Thymus (tissue), 11 donors: ENCODE measurements around the gene PKNOX2. TPM values are rescaled to one million over a fixed set of nuclear protein-coding genes. Genes with fewer than 3 reads are reported as not detected.

ENCODE experiments used
- DNase-seq, 9 donors: peaks; one replicate each; pipeline ENCODE4 v3.0.0-alpha.2; 2013; ENCODE audit warnings: low spot score in 9 of 9, low read depth in 6 of 9, missing footprints in 1 of 9
- H3K27ac ChIP-seq, 2 donors: one replicate each; pipeline ENCODE4 v1.5.1; 2013; ENCODE audit warnings: control low read depth in 1 of 2, low read depth in 1 of 2, low read length in 1 of 2, mild to moderate bottlenecking in 1 of 2, moderate library complexity in 1 of 2
- H3K27me3 ChIP-seq, 2 donors: one replicate each; pipeline ENCODE4 v1.5.1; 2013; ENCODE audit warnings: low read length in 1 of 2; ENCODE audit not compliant: control insufficient read depth in 2 of 2, insufficient read depth in 1 of 2
- H3K36me3 ChIP-seq, 2 donors: one replicate each; pipeline ENCODE4 v1.5.1; 2013; ENCODE audit warnings: low read length in 1 of 2, mild to moderate bottlenecking in 1 of 2, moderate library complexity in 1 of 2; ENCODE audit not compliant: control insufficient read depth in 2 of 2, insufficient read depth in 2 of 2
- H3K4me1 ChIP-seq, 2 donors: one replicate each; pipeline ENCODE4 v1.5.1; 2013; ENCODE audit warnings: low read length in 2 of 2; ENCODE audit not compliant: control insufficient read depth in 2 of 2, insufficient read depth in 2 of 2
- H3K4me3 ChIP-seq, 2 donors: one replicate each; pipeline ENCODE4 v1.5.1; 2013; ENCODE audit warnings: low read length in 2 of 2, control low read depth in 1 of 2, mild to moderate bottlenecking in 1 of 2
- H3K9me3 ChIP-seq, 2 donors: one replicate each; pipeline ENCODE4 v1.5.1; 2013; ENCODE audit warnings: low read length in 1 of 2, mild to moderate bottlenecking in 1 of 2; ENCODE audit not compliant: control insufficient read depth in 2 of 2, insufficient read depth in 1 of 2
- WGBS: extraction: QIAGEN DNeasy Blood & Tissue Kit; methylation state at CpG from one replicate; pipeline ENCODE4 v1.1.7; 2013; 5-methylcytosine and 5-hydroxymethylcytosine counted together
- polyA plus RNA-seq: library from polyadenylated mRNA; stranded (reverse); fragments of 200-250 nt; gene quantifications from one replicate; pipeline ENCODE4 v1.2.3, GENCODE V29; 2013
- total RNA-seq: library from RNA; stranded (reverse); fragments of 120-200 nt; gene quantifications from one replicate; pipeline ENCODE4 v1.2.4, GENCODE V29; 2013
- donor health status: healthy.

Gene PKNOX2
- total and polyA plus RNA-seq, 2 donors: 1.3 to 2.2 TPM

- Histone ChIP-seq H3K27ac (no peak overlapping the region), H3K9me3 (no peaks in the 10 kb centered on the region), H3K36me3 (no peaks in the 10 kb centered on the region), H3K27me3 (no peaks in the 10 kb centered on the region), H3K4me1 (no peaks in the 10 kb centered on the region), H3K4me3 (no peak overlapping the region)
- 34% methylated on average over 9 of the region's 9 CpGs for WGBS
- no peak for DNase-seq
Measured at GRCh38 chr11:125423247-125423849, 258.8 kb downstream of the PKNOX2 start.

DNA sequence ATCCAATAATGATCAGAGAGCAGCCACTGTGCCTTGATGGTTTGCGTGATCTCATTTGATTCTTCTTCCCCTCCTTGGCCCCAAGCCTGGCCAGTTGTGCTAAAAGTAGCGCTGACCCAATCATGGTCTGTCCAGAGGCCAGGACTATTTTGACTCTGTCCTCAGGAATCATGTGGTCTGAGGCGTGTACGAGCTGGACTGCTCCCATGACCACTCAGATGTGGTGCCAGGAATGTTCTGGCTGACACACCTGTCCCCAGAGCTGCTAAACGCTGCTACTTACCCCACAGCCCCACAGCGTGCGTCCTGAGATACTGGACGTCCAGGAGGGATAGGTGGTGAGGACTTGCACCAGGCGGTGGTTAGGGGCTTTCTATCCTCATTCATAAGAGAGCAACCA is 261.1 kb downstream of the PKNOX2 start:
- no peak overlapping the region for H3K4me3 ChIP-seq
- 86% methylated on average over 8 of the region's 9 CpGs for WGBS
- no peak for DNase-seq

DNA sequence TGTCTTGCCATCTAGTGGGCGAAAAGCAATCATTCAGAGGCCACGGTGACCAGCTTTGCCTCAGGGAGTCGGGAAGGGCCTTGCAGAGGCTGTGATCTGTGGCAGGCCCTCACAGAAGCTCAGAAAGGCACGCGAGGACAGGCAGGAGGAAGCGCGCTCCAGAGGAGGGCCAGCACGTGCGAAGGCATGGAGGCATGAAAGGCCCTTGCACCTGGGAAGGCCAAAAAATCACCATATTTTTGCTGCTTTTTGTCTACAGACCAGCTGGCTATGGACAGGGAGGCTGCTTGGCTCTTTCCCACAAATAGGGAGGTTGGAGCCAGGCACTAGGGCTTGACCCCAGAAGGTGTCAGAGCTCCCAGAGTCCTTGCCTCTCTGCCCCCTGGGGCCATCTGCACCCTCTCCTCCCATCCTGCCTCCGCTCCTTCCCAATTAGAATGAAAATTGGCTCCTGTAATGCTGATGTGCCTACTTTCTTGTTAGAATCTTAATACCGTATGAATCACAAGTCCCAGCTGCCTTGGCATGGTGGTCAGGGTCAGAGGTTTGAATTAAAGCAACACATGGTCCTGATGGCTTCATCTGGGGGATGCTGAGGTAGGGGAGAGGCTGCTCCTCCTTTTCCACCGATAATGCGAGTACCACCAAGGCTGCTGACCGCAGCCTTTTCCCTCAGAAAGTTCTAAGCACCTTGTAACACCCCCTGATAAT is 262.4 kb downstream of the PKNOX2 start:
- Histone ChIP-seq H3K4me3 (no peak overlapping the region), H3K9me3 (no peaks in the 10 kb centered on the region), H3K4me1 (no peaks in the 10 kb centered on the region), H3K27me3 (no peaks in the 10 kb centered on the region), H3K36me3 (no peaks in the 10 kb centered on the region), H3K27ac (no peak overlapping the region)
- 91% methylated on average over 14 of the region's 14 CpGs for WGBS
- DNase-seq: no peak

More for the DNA sequence above, 261.1 kb downstream of the PKNOX2 start:
- no peaks in the 10 kb centered on the region for H3K27me3 ChIP-seq
- H3K9me3 ChIP-seq: no peaks in the 10 kb centered on the region
- H3K4me1 ChIP-seq: no peaks in the 10 kb centered on the region
- H3K27ac ChIP-seq: no peak overlapping the region
- no peaks in the 10 kb centered on the region for H3K36me3 ChIP-seq

DNA sequence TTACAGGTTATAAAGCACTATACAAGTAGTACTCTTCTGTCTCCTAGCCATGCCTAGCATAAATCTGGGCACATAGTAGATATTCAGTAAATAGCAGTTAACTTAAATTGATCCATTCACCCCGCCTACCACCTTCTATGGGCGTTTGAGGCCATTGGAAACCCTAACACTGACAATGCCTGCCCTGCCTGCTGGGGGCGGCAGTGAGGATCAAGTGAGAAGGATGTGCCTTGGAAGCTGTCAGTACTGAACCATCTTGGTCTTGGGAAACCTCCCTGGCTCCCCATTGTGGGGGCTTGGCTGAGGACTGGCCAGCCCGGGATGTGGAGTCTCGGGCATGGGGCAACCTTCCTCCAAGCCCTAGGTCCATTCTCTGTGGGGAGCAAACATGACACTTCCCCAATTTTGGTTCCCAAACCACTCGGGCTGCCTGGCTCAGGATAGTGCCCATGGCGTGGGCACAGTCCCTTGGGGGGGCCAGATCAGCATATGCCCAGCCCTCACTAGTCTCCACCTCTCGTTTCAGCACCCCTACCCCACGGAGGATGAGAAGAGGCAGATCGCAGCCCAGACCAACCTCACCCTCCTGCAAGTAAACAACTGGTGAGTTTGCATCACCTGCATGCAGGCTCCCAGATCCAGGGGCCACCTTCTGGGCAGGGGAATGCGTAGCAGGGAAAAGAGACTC is 264.1 kb downstream of the PKNOX2 start:
- H3K27me3 ChIP-seq: peaks cover 0 to 4% of the 10 kb centered on the region in 2 donors
- H3K4me3 ChIP-seq: no peak overlapping the region
- H3K9me3 ChIP-seq: no peaks in the 10 kb centered on the region
- no peak for DNase-seq
- WGBS: 56% methylated on average over 11 of the region's 11 CpGs
- no peaks in the 10 kb centered on the region for H3K36me3 ChIP-seq
- H3K4me1 ChIP-seq: no peaks in the 10 kb centered on the region
- no peak overlapping the region for H3K27ac ChIP-seq

DNA sequence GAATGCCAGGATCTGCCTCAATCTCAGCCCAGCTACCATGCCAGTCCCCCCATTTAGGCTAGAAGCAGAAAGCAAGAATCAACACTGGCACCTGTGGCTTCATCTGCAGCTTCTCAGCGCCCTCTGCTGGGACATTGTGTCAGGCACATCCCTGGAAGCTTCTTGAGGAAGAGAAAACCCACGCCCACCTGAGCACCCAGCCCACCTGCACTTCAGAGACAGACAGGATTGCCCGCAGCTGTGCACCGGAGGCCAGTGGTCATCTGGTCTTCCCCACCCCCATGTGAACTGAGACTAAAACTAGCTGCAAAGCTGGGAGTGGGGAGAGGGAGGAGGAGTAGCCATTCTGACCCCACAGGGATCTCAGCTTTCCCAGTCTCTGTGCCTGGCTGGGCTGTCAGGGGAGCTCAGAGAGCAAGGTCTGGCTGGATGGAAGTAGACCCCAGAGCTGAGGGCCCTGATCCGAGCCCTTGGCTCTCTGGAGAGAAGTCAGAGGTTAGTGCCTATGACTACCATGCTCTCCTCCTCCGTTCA is 264.7 kb downstream of the PKNOX2 start:
- Histone ChIP-seq H3K4me3 (no peak overlapping the region), H3K4me1 (no peaks in the 10 kb centered on the region), H3K9me3 (no peaks in the 10 kb centered on the region), H3K27ac (no peak overlapping the region), H3K27me3 (peaks cover 0 to 4% of the 10 kb centered on the region in 2 donors), H3K36me3 (no peaks in the 10 kb centered on the region)
- WGBS: 37% methylated on average over 6 of the region's 6 CpGs
- DNase-seq: peak in 8 of 9 donors; percentile 6 to 62 (median 22)

- DNase-seq: no peak
- Histone ChIP-seq H3K27ac (no peak overlapping the region), H3K36me3 (no peaks in the 10 kb centered on the region), H3K4me1 (no peaks in the 10 kb centered on the region), H3K4me3 (no peak overlapping the region), H3K9me3 (no peaks in the 10 kb centered on the region), H3K27me3 (peaks cover 0 to 4% of the 10 kb centered on the region in 2 donors)
- 95% methylated on average over 18 of the region's 18 CpGs for WGBS
Measured at GRCh38 chr11:125429807-125430678, 265.5 kb downstream of the PKNOX2 start.

DNA sequence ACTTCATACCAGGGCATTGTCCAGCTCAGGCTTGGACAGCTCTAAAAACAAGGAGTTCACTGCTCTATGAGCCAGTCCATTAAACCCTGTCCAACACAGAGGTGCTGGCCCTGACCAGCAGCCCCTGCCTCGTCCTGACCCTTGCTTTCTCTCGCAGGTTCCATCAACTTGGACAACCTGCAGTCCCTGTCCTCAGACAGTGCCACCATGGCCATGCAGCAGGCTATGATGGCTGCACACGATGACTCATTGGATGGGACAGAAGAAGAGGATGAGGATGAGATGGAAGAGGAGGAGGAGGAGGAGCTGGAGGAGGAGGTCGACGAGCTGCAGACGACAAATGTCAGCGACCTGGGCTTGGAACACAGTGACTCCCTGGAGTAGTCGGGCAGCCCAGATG is 266.5 kb downstream of the PKNOX2 start:
- no peak for DNase-seq

DNA sequence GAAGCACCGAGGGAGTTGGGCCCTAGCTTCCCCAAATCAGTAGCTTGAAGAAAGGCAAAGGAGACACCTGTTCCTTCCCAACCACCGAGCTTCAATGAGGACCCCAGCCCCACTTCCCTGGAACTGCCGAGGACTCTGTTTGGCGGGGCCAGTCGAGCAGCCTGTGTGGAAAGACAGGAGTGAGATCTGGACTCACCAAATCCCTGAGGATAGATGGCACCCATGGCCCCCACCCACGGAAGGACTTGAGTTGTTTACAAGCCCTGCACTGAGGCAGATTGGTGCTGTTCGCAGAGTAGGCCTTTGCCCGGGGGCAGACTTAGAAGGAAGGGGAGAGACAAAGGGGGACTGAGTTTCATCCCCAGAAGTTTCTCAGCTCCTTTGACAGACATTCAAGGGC is 266.9 kb downstream of the PKNOX2 start:
- H3K9me3 ChIP-seq: no peaks in the 10 kb centered on the region
- DNase-seq: no peak
- H3K4me1 ChIP-seq: no peaks in the 10 kb centered on the region
- no peaks in the 10 kb centered on the region for H3K36me3 ChIP-seq
- H3K27me3 ChIP-seq: peaks cover 0 to 4% of the 10 kb centered on the region in 2 donors
- WGBS: 89% methylated on average over 8 of the region's 8 CpGs
- H3K4me3 ChIP-seq: no peak overlapping the region
- H3K27ac ChIP-seq: no peak overlapping the region

More for the DNA sequence above, 266.5 kb downstream of the PKNOX2 start:
- Histone ChIP-seq H3K4me3 (no peak overlapping the region), H3K4me1 (no peaks in the 10 kb centered on the region), H3K27ac (no peak overlapping the region), H3K36me3 (no peaks in the 10 kb centered on the region), H3K9me3 (no peaks in the 10 kb centered on the region), H3K27me3 (peaks cover 0 to 4% of the 10 kb centered on the region in 2 donors)
- 94% methylated on average over 8 of the region's 8 CpGs for WGBS
